SU-DHL-6 (cell line): ENCODE results near the gene PRX.
A peak's percentile ranks its signal among the peaks of the same experiment; 100 is the strongest.

Source experiments
- H2AFZ ChIP-seq: fragments of 200-600 bp; sonication (generic); 2 replicates; pipeline ENCODE4 v1.6.1; 2014; ENCODE audit warnings: low read depth, mild to moderate bottlenecking, moderate library complexity, mixed read lengths, antibody characterized with exemption, low read length; ENCODE audit not compliant: severe bottlenecking
- H3F3A ChIP-seq: fragments of 200-600 bp; shearing (Covaris generic); 2 replicates; pipeline ENCODE4 v1.6.0; 2016; ENCODE audit warnings: antibody characterized with exemption, mild to moderate bottlenecking; ENCODE audit not compliant: insufficient read depth
- H3K27ac ChIP-seq: fragments of 200-600 bp; sonication (generic); 2 replicates; pipeline ENCODE4 v1.5.1; 2016; ENCODE audit warnings: low read depth, mild to moderate bottlenecking, low read length, moderate library complexity, mixed read lengths
- H3K27me3 ChIP-seq: fragments of 200-600 bp; sonication (generic), shearing (Covaris generic); 2 replicates; pipeline ENCODE4 v1.6.0; 2014; ENCODE audit warnings: mild to moderate bottlenecking, low read length
- H3K36me3 ChIP-seq: fragments of 200-600 bp; sonication (generic); 2 replicates; pipeline ENCODE4 v1.6.1; 2014; ENCODE audit warnings: mild to moderate bottlenecking, low read length, mixed read lengths
- H3K4me2 ChIP-seq: fragments of 300-600, 200-600 bp; shearing (Covaris generic), sonication (generic); 2 replicates; pipeline ENCODE4 v1.6.0; 2014; ENCODE audit warnings: low read length, low read depth, mild to moderate bottlenecking; ENCODE audit not compliant: poor library complexity, severe bottlenecking
- H3K4me3 ChIP-seq: fragments of 200-600 bp; sonication (generic); 2 replicates; pipeline ENCODE4 v1.5.1; 2014; ENCODE audit warnings: antibody characterized with exemption, low read length, mild to moderate bottlenecking, mixed read lengths; ENCODE audit not compliant: insufficient read depth, poor library complexity, severe bottlenecking
- H3K79me2 ChIP-seq: fragments of 200-600 bp; sonication (generic); 2 replicates; pipeline ENCODE4 v1.6.1; 2014; ENCODE audit warnings: mild to moderate bottlenecking, low read length, moderate library complexity; ENCODE audit not compliant: insufficient read depth
- H3K9ac ChIP-seq: fragments of 200-600 bp; sonication (generic); 2 replicates; pipeline ENCODE4 v1.7.0; 2014; ENCODE audit warnings: mild to moderate bottlenecking, low read length
- H3K9me2 ChIP-seq: fragments of 200-600 bp; sonication (generic); replicated peaks from 2 replicates; pipeline ENCODE4 v1.6.1; 2014; ENCODE audit warnings: low read length; ENCODE audit not compliant: insufficient read depth
- H3K9me3 ChIP-seq: fragments of 200-600 bp; sonication (generic); 2 replicates; pipeline ENCODE4 v1.6.1; 2014; ENCODE audit warnings: low read length, mixed read lengths; ENCODE audit not compliant: insufficient read depth
- H4K20me1 ChIP-seq: fragments of 200-600 bp; sonication (generic); 2 replicates; pipeline ENCODE4 v1.6.1; 2014; ENCODE audit warnings: low read depth, mild to moderate bottlenecking, antibody characterized with exemption, low read length, moderate library complexity, mixed read lengths
- CTCF ChIP-seq: fragments of 200-600 bp; sonication (generic); IDR thresholded peaks from one replicate; pipeline ENCODE4 v1.5.1; 2017; ENCODE audit warnings: antibody characterized with exemption, mild to moderate bottlenecking, low read length, moderate library complexity; ENCODE audit not compliant: insufficient read depth, poor library complexity, severe bottlenecking
- EZH2phosphoT487 ChIP-seq: fragments of 200-600 bp; sonication (generic), shearing (Covaris generic); conservative IDR thresholded peaks from 2 replicates; pipeline ENCODE4 v1.6.1; 2018; ENCODE audit warnings: mild to moderate bottlenecking, antibody characterized with exemption, low read length, moderate library complexity, mixed read lengths

Gene PRX

GRCh38 chr19:40418040-40418439 is 4.9 kb upstream of the PRX start:
- Histone ChIP-seq H3K27ac (no peak overlapping the region), H3K79me2 (no peaks in the 10 kb centered on the region), H3K9me3 (no peaks in the 10 kb centered on the region), H3K4me2 (no peak overlapping the region), H2AFZ (no peak overlapping the region), H3K9me2 (no peaks in the 10 kb centered on the region), H3K36me3 (no peaks in the 10 kb centered on the region), H3F3A (no peaks in the 10 kb centered on the region), H3K27me3 (no peaks in the 10 kb centered on the region), H3K4me3 (no peak overlapping the region), H3K9ac (no peak overlapping the region), H4K20me1 (no peaks in the 10 kb centered on the region)
- TF ChIP-seq EZH2phosphoT487 (no peak), CTCF (no peak)

GRCh38 chr19:40417643-40417981 is 4.4 kb upstream of the PRX start:
- Histone ChIP-seq H3K9ac (no peak overlapping the region), H3K27me3 (no peaks in the 10 kb centered on the region), H3K27ac (no peak overlapping the region), H4K20me1 (no peaks in the 10 kb centered on the region), H3K4me3 (no peak overlapping the region), H3K79me2 (no peaks in the 10 kb centered on the region), H3K9me3 (no peaks in the 10 kb centered on the region), H3F3A (no peaks in the 10 kb centered on the region), H3K4me2 (no peak overlapping the region), H3K36me3 (no peaks in the 10 kb centered on the region), H2AFZ (no peak overlapping the region), H3K9me2 (no peaks in the 10 kb centered on the region)
- TF ChIP-seq EZH2phosphoT487: no peak
- no peak for TF ChIP-seq CTCF

GRCh38 chr19:40416918-40417642 is 3.9 kb upstream of the PRX start:
- no peak overlapping the region for H3K9ac ChIP-seq
- no peaks in the 10 kb centered on the region for H3K9me2 ChIP-seq
- no peaks in the 10 kb centered on the region for H4K20me1 ChIP-seq
- no peak overlapping the region for H3K27ac ChIP-seq
- H2AFZ ChIP-seq: peak overlapping the region; percentile 62
- no peaks in the 10 kb centered on the region for H3K9me3 ChIP-seq
- H3K36me3 ChIP-seq: no peaks in the 10 kb centered on the region
- no peak overlapping the region for H3K4me3 ChIP-seq
- no peak for TF ChIP-seq EZH2phosphoT487
- no peaks in the 10 kb centered on the region for H3F3A ChIP-seq
- H3K79me2 ChIP-seq: no peaks in the 10 kb centered on the region
- H3K27me3 ChIP-seq: no peaks in the 10 kb centered on the region
- H3K4me2 ChIP-seq: no peak overlapping the region

GRCh38 chr19:40415768-40416167 is 2.6 kb upstream of the PRX start:
- H3K4me3 ChIP-seq: no peak overlapping the region
- TF ChIP-seq EZH2phosphoT487: no peak
- no peak for TF ChIP-seq CTCF
- H3K36me3 ChIP-seq: no peaks in the 10 kb centered on the region
- no peaks in the 10 kb centered on the region for H3K9me2 ChIP-seq
- H3K79me2 ChIP-seq: no peaks in the 10 kb centered on the region
- no peaks in the 10 kb centered on the region for H3F3A ChIP-seq
- H3K27ac ChIP-seq: no peak overlapping the region
- H3K27me3 ChIP-seq: no peaks in the 10 kb centered on the region
- H4K20me1 ChIP-seq: no peaks in the 10 kb centered on the region
- no peaks in the 10 kb centered on the region for H3K9me3 ChIP-seq
- H3K9ac ChIP-seq: no peak overlapping the region
- H3K4me2 ChIP-seq: no peak overlapping the region
- no peak overlapping the region for H2AFZ ChIP-seq
